ENCODE measurements around the gene TNRC6B.

DNA sequence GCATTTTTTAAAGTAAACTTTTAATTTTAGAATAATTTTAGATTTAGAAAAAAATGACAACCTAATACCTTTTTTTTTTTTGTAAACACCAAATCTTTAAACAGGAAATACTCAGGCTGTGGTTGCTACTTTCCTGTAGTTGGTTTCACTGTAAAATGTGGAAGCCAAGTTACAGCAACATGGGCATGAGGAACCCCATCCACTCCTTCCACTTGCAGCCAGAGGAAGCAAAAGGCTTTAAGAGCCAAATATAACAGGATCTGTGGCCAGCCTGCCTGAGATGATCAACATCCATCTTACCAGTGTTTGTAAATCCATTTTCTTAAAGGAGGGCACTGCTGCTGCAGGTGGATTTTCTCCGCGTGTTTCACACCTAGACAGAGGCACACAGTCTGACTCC, 66.2 kb downstream of the TNRC6B start:
- TF ChIP-seq, protein P1, sequence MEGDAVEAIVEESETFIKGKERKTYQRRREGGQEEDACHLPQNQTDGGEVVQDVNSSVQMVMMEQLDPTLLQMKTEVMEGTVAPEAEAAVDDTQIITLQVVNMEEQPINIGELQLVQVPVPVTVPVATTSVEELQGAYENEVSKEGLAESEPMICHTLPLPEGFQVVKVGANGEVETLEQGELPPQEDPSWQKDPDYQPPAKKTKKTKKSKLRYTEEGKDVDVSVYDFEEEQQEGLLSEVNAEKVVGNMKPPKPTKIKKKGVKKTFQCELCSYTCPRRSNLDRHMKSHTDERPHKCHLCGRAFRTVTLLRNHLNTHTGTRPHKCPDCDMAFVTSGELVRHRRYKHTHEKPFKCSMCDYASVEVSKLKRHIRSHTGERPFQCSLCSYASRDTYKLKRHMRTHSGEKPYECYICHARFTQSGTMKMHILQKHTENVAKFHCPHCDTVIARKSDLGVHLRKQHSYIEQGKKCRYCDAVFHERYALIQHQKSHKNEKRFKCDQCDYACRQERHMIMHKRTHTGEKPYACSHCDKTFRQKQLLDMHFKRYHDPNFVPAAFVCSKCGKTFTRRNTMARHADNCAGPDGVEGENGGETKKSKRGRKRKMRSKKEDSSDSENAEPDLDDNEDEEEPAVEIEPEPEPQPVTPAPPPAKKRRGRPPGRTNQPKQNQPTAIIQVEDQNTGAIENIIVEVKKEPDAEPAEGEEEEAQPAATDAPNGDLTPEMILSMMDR (IDR thresholded peaks at IDR 0.05) = no peak
- TF ChIP-seq POLR2A (IDR thresholded peaks at IDR 0.05) = no peak
- TF ChIP-seq POLR2AphosphoS5 (IDR thresholded peaks at IDR 0.05) = no peak

Data from breast epithelium (tissue), 3 donors.